Body of pancreas (tissue), 4 donors: Measurements from ENCODE around the gene NEO1. TPM values are rescaled to one million over a fixed set of nuclear protein-coding genes. Genes with fewer than 3 reads are reported as not detected.
A peak's percentile ranks its signal among the peaks of the same experiment; 100 is the strongest.

Experiments
- ATAC-seq: fragments of 150-250 bp; one replicate; pipeline ENCODE4 v1.9.1; 2016
- DNase-seq, 4 donors: peaks; one replicate each; pipeline ENCODE4 v3.0.0-alpha.2; 2019
- H3K27ac ChIP-seq, 4 donors: fragments of 200-600 bp; sonication (generic); 1 replicate in 3 of 4; 2 replicates in 1 of 4; pipeline versions ENCODE4 v1.5.1 to v1.6.1; 2016 to 2019; ENCODE audit warnings: mild to moderate bottlenecking in 1 of 4, mixed read lengths in 1 of 4, moderate library complexity in 1 of 4
- H3K27me3 ChIP-seq, 2 donors: fragments of 200-600 bp; sonication (generic); one replicate each; pipeline ENCODE4 v1.6.0; 2016; ENCODE audit warnings: mild to moderate bottlenecking in 1 of 2
- H3K36me3 ChIP-seq, 2 donors: fragments of 200-600 bp; sonication (generic); replicated peaks in 1 of 2; 2 replicates each; pipeline ENCODE4 v1.5.1; 2016; ENCODE audit warnings: low read depth in 2 of 2; ENCODE audit not compliant: insufficient read depth in 1 of 2
- H3K4me1 ChIP-seq: fragments of 200-600 bp; sonication (generic); one replicate; pipeline ENCODE4 v1.6.0; 2016
- H3K4me3 ChIP-seq, 2 donors: fragments of 200-600 bp; sonication (generic); 1 replicate in 1 of 2; 2 replicates in 1 of 2; pipeline ENCODE4 v1.5.1; 2016 to 2019
- H3K9me3 ChIP-seq, 3 donors: fragments of 200-600 bp; sonication (generic); 1 replicate in 2 of 3; 2 replicates in 1 of 3; pipeline ENCODE4 v1.5.1; 2016
- POLR2A ChIP-seq, 3 donors: fragments of 450-650 bp; IDR thresholded peaks; one replicate each; pipeline ENCODE4 v1.6.1; 2016; ENCODE audit warnings: antibody characterized with exemption in 3 of 3, mild to moderate bottlenecking in 2 of 3
- WGBS, 2 donors: methylation state at CpG; one replicate each; pipeline ENCODE4 v1.1.5; 2017; 5-methylcytosine and 5-hydroxymethylcytosine counted together
- intact Hi-C: fragments of 100-400 bp; cut with DNase I; formaldehyde crosslinking; loops from one replicate; pipeline ENCODE4 v1.15.1; 2023
- total RNA-seq, 2 donors: library from RNA; depleted of rRNA; stranded (reverse); fragments of >200 nt; gene quantifications; one replicate each; pipeline ENCODE4 v1.1.0, GENCODE V29; 2016
- TF ChIP-seq, protein P1 (sequence below), 7 experiments: fragments of 450-650 bp in 4 of 7; fragments of 200-600 bp in 3 of 7; sonication (generic) in 3 of 7; IDR thresholded peaks; one replicate each; pipeline ENCODE4 v1.5.1; 2016 to 2019; ENCODE audit warnings: antibody characterized with exemption in 7 of 7

Gene NEO1
- total RNA-seq, 2 donors from 2014 or later: 18.2 to 29.7 TPM

GRCh38 chr15:73265536-73266153, 213.4 kb downstream of the NEO1 start:
- TF ChIP-seq POLR2A (IDR thresholded peaks at IDR 0.05): no peak
- TF ChIP-seq, protein P1, sequence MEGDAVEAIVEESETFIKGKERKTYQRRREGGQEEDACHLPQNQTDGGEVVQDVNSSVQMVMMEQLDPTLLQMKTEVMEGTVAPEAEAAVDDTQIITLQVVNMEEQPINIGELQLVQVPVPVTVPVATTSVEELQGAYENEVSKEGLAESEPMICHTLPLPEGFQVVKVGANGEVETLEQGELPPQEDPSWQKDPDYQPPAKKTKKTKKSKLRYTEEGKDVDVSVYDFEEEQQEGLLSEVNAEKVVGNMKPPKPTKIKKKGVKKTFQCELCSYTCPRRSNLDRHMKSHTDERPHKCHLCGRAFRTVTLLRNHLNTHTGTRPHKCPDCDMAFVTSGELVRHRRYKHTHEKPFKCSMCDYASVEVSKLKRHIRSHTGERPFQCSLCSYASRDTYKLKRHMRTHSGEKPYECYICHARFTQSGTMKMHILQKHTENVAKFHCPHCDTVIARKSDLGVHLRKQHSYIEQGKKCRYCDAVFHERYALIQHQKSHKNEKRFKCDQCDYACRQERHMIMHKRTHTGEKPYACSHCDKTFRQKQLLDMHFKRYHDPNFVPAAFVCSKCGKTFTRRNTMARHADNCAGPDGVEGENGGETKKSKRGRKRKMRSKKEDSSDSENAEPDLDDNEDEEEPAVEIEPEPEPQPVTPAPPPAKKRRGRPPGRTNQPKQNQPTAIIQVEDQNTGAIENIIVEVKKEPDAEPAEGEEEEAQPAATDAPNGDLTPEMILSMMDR (IDR thresholded peaks at IDR 0.05): peak; percentile 26 to 50 (median 41)
- Histone ChIP-seq H3K27me3 (no peaks in the 10 kb centered on the region), H3K27ac (no peak overlapping the region), H3K9me3 (no peaks in the 10 kb centered on the region), H3K4me1 (no peaks in the 10 kb centered on the region), H3K36me3 (peaks cover 0 to 9% of the 10 kb centered on the region in 2 donors), H3K4me3 (no peak overlapping the region)
- WGBS, 2 donors: 64 to 73% methylated on average over 4 of the region's 4 CpGs
- peak; percentile 31 to 60 (median 40) for DNase-seq
- intact Hi-C loops: no loop called here
- peak; percentile 47 for ATAC-seq

- intact Hi-C loops: no loop called here
- Histone ChIP-seq H3K9me3 (no peaks in the 10 kb centered on the region), H3K4me3 (no peak overlapping the region), H3K36me3 (peaks cover 0 to 11% of the 10 kb centered on the region in 2 donors), H3K27ac (no peak overlapping the region), H3K27me3 (no peaks in the 10 kb centered on the region), H3K4me1 (no peaks in the 10 kb centered on the region)
- TF ChIP-seq, protein P1 (IDR thresholded peaks at IDR 0.05): no peak
- no peak for TF ChIP-seq POLR2A (IDR thresholded peaks at IDR 0.05)
- DNase-seq: no peak
- ATAC-seq: no peak
- 88 to 92% methylated on average over 1 of the region's 1 CpG for WGBS, 2 donors
These were observed 216.2 kb downstream of the NEO1 start for GRCh38 chr15:73268457-73268856.

DNA sequence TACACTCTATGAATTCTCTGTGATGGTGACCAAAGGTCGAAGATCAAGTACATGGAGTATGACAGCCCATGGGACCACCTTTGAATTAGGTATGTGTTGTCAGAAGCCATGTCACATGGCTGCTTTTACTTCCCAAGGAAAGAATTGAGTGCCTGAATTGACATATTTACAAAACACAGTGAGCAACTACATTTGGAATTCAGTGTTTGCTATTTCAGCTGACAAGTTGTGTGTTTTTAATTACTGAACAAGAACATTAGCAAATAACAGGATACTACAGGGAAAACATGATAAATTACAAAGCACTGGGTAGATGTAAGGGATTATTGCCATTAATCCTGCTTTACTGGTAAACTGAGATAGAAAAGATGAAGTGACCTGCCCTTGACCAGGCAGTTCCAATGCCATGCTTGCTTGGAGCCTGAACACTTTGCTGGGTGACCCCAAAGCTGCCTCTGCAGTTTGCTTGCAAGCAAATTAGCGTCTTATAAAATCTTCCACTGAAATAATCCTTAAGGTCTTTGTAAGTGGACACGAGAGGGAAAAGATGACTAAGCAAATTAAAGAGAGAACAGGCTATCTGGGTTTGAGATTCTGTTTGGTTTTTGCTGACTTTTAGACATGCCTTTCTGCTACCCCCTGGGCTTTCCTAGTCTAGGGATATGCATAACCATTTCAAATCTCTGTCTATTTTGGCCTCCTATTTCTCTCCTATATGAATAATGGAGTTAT, 218.3 kb downstream of the NEO1 start:
- TF ChIP-seq, protein P1 (IDR thresholded peaks at IDR 0.05): no peak
- TF ChIP-seq POLR2A (IDR thresholded peaks at IDR 0.05): no peak
- H3K4me1 ChIP-seq: no peaks in the 10 kb centered on the region
- ATAC-seq (no peak), DNase-seq (no peak)
- H3K4me3 ChIP-seq: no peak overlapping the region
- H3K36me3 ChIP-seq: peaks cover 0 to 11% of the 10 kb centered on the region in 2 donors
- no peaks in the 10 kb centered on the region for H3K27me3 ChIP-seq
- 80 to 94% methylated on average over 3 of the region's 3 CpGs for WGBS, 2 donors
- H3K27ac ChIP-seq: no peak overlapping the region
- intact Hi-C loops: no loop called here
- no peaks in the 10 kb centered on the region for H3K9me3 ChIP-seq

DNA sequence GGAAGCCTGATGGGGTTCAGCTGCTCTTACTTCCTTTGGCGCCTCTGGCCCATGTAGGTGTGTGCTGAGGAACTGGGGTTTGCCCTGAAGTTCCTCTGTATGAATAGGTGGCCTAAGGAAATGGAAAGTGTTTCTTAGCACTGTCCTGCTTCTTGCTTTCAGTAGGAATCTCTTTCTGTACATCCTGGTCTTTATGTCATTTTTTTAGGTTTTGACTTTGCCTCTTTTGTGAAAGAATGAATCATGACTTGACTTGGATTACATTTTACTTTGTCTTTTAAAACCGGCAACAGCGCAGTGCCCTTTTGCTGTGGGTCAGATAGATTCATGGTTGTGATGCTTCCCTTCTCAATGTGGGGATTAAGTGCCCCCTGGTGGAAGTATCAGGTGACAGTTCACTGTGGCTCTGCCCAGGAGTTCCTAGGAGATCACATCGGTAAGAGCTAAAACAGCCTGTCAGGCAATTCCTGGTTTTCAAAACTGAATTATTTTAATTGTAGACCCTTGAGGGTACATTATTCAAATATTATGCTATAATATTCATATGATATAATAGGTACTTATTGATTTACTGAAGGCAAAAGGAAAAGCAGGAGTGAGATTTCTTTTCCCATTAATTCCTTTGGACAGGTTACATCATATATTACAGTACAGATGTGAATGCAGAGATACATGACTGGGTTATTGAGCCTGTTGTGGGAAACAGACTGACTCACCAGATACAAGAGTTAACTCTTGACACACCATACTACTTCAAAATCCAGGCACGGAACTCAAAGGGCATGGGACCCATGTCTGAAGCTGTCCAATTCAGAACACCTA, 221.1 kb downstream of the NEO1 start:
- DNase-seq (peak; percentile 42 to 57 (median 52)), ATAC-seq (peak; percentile 60)
- Histone ChIP-seq H3K4me3 (no peak overlapping the region), H3K9me3 (no peaks in the 10 kb centered on the region), H3K4me1 (no peaks in the 10 kb centered on the region), H3K27me3 (no peaks in the 10 kb centered on the region), H3K36me3 (peaks cover 0 to 12% of the 10 kb centered on the region in 2 donors), H3K27ac (no peak overlapping the region)
- intact Hi-C loops: no loop called here
- 36 to 37% methylated on average over 5 of the region's 5 CpGs for WGBS, 2 donors
- TF ChIP-seq POLR2A (IDR thresholded peaks at IDR 0.05): no peak
- TF ChIP-seq, protein P1 (IDR thresholded peaks at IDR 0.05): peak; percentile 53 to 79 (median 61)
